ENCODE results near the gene TP53RK. TPM values are rescaled to one million over a fixed set of nuclear protein-coding genes. Genes with fewer than 3 reads are reported as not detected.
"Not testable (repeated sequence)": the region's sequence is repeated elsewhere in the genome, so short reads cannot be mapped to it uniquely, and the experiment has no call there.

Gene TP53RK
- total RNA-seq, 1 donor from 2014 or later: 16.8 TPM

DNA sequence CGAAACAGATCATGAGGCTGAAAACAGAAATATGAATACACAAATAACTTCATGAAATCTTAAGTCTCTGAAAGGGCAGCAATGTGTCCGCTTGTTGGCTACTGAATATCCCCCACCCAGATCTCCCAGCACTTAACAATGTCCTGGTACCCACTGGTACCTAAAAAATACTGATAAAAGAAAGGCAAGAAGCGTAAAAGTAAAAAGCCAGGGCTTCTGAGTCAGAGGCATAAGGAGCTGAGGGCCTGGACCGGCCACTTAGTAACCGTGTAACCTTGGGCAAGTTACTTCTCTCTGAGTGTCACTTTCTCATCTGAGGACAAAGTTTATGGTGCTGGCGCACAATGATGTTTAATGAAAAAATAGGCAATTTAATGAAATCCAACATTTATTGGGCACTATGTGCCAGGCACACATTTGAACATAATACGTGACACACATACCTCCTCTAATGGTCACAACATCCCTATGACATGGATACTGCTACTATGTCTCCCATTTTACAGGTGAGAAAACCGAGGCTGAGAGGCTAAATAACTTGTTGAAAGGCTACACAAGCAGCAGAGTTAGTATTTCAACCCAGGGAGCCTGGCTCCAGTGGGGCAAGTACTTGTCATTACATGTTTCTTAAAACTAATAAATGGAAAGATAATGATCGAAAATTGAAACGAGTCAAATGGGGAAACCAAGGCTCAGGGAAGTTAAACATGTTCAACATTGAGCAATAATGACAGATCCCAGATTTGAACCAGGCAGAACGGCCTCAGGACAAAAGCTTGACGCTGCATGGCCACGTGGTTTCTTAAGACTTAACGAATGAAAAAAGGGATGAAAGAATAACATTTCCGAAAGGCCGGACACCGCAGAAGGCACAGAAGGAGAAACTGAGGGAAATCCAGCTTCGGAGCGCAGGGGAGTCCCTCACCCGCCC lies 828 bp downstream of the TP53RK start:
- no peaks in the 10 kb centered on the region for H3K9me3 Mint-ChIP-seq
- peaks cover 31% of the 10 kb centered on the region for H3K36me3 Mint-ChIP-seq (ENCODE audit: low read depth)
- peaks cover 58% of the 10 kb centered on the region for H3K4me1 Mint-ChIP-seq (ENCODE audit: low read depth)
- peaks cover 3% of the 10 kb centered on the region for H3K27me3 Mint-ChIP-seq (ENCODE audit: insufficient read depth)
- peak overlapping the region; percentile 91 for H3K27ac Mint-ChIP-seq
- H3K4me3 Mint-ChIP-seq: peak overlapping the region; percentile 88
- no peak for DNase-seq (ENCODE audit: low spot score)
- intact Hi-C loops (cut with micrococcal nuclease): loop anchor here (1.0 to 5.0 kb wide), 10 partner anchors 126 to 1716 kb away; partner anchors contain the start of genes ELMO2 and ZMYND8

DNA sequence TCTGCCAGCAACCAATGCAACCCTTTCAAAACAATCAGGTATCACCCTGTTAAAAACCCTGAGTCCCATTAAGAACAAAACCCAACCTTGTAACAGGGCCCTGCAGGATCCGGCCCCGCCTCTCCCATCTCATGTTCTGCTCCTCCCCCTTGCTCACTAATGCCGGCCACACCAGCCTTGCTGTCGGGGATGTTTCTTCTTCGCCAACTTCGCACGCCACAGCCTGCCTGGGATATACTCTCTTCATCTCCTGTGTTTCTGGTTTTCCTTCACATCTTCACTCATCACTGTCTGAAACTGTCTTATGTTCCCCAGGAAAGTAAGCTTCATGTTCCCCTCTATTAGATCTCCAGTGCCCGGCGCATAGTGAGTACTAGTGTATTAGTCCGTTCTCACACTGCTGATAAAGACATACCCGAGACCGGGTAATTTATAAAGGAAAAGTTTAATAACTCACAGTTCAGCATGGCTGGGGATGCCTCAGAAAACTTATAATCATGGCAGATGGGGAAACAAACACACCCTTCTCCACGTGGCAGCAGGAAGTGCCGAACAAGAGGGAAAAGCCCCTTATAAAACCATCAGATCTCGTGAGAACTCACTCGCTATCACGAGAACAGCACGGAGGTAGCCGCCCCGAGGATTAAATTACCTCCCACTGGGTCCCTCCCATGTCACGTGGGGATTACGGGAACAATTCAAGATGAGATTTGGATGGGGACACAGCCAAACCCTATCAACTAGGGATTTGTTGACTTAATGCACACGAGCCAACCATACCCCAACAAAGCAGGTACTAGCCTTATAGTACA lies 5.1 kb downstream of the TP53RK start:
- Mint-ChIP-seq H3K9me3 (no peaks in the 10 kb centered on the region), H3K27ac (no peak overlapping the region), H3K4me1 (ENCODE audit: low read depth) (peaks cover 57% of the 10 kb centered on the region), H3K36me3 (ENCODE audit: low read depth) (peaks cover 30% of the 10 kb centered on the region), H3K4me3 (no peak overlapping the region), H3K27me3 (ENCODE audit: insufficient read depth) (no peaks in the 10 kb centered on the region)
- DNase-seq (ENCODE audit: low spot score): no peak
- intact Hi-C loops (cut with micrococcal nuclease): no loop called here

DNA sequence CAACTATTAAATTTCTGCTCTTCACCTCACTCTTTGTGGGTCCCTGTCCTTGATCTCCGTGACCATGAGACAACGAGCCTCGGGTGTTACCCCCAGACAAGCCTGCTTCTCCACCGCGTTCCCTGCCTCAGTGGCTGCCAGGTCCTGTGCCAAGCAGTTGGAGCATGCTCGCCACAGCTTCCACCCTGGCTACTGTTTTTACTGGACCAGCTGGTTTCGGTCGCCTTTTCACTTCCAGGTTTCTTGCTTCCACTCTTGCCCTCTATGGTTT lies 5.6 kb downstream of the TP53RK start:
- H3K27ac Mint-ChIP-seq: no peak overlapping the region

DNA sequence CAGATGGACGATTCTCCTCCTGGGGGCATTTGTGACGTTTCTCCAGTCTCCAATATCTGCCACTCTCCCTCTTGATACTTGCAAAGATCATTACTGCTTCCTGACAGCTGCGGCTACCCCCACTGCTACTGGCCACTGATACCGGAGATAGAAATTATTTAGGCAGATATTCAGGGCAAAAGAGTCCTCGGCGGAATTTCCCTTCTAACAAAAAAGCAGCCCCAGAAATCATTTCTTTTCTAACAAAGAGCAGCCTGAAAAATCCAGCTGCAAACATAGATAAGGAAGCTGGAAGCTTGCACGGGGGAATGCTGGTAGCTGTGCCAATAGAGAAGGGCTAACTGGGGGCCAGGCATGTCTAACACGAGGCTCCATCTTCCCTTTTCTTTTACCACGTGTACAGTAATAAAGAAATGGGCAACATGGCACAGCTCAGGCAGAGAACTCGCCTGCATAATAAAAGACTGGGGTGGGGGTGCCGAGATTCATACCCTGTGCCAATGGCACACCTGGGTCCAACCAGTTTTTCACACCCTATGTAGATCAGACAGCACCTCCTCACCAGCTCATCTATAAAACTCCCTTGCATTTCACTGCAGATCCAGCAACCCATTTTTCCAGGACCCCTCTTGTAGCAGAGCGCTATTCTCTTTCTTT lies 6.1 kb downstream of the TP53RK start:
- Mint-ChIP-seq H3K9me3 (no peaks in the 10 kb centered on the region), H3K4me3 (no peak overlapping the region), H3K27ac (no peak overlapping the region), H3K36me3 (ENCODE audit: low read depth) (peaks cover 30% of the 10 kb centered on the region), H3K4me1 (ENCODE audit: low read depth) (peaks cover 51% of the 10 kb centered on the region), H3K27me3 (ENCODE audit: insufficient read depth) (no peaks in the 10 kb centered on the region)
- intact Hi-C loops (cut with micrococcal nuclease): no loop called here
- no peak for DNase-seq (ENCODE audit: low spot score)

More for the DNA sequence above, 5.6 kb downstream of the TP53RK start:
- peaks cover 30% of the 10 kb centered on the region for H3K36me3 Mint-ChIP-seq (ENCODE audit: low read depth)
- no peak overlapping the region for H3K4me3 Mint-ChIP-seq
- intact Hi-C loops (cut with micrococcal nuclease): no loop called here
- DNase-seq (ENCODE audit: low spot score): no peak
- H3K4me1 Mint-ChIP-seq (ENCODE audit: low read depth): peaks cover 56% of the 10 kb centered on the region
- H3K27me3 Mint-ChIP-seq (ENCODE audit: insufficient read depth): no peaks in the 10 kb centered on the region
- H3K9me3 Mint-ChIP-seq: no peaks in the 10 kb centered on the region

DNA sequence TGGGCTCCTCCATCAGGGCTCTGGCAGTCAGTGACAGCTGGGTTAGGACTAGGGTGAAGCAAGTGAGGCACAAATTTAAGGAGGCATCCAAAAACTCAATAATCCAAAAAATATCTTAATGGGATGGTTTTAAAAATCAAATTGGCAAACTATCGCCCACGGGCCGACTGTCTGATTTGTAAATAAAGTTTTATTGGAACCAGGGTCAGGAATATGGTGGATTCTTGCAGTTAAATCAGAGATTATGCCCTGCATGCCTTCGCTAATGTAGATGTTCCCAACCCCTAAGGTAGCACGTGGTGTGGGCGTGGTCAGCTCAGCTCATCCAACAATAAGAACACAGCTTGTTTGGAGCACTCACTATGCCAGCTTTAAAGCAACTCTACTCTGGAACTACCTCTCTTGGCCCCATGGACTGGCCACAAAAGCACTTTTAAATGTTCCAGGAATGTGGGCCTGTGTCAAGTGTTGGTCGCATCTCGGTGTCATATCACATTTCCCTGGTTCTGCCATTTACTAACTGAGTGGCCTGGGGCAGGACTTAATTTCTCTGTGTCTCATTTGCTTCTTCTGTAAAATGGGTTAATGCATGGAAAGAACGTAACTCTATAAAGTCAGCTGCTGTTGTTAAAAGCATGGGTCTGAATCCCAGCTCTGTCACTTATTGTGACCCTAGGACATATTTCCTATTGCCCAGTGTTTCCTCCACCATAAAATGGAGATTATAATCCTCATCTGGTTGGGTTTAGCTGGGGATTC lies 7.0 kb downstream of the TP53RK start:
- H3K4me1 Mint-ChIP-seq (ENCODE audit: low read depth): peaks cover 42% of the 10 kb centered on the region
- no peaks in the 10 kb centered on the region for H3K27me3 Mint-ChIP-seq (ENCODE audit: insufficient read depth)
- no peak overlapping the region for H3K4me3 Mint-ChIP-seq
- intact Hi-C loops (cut with micrococcal nuclease): no loop called here
- DNase-seq (ENCODE audit: low spot score): no peak
- H3K36me3 Mint-ChIP-seq (ENCODE audit: low read depth): peaks cover 30% of the 10 kb centered on the region
- H3K9me3 Mint-ChIP-seq: no peaks in the 10 kb centered on the region
- no peak overlapping the region for H3K27ac Mint-ChIP-seq

DNA sequence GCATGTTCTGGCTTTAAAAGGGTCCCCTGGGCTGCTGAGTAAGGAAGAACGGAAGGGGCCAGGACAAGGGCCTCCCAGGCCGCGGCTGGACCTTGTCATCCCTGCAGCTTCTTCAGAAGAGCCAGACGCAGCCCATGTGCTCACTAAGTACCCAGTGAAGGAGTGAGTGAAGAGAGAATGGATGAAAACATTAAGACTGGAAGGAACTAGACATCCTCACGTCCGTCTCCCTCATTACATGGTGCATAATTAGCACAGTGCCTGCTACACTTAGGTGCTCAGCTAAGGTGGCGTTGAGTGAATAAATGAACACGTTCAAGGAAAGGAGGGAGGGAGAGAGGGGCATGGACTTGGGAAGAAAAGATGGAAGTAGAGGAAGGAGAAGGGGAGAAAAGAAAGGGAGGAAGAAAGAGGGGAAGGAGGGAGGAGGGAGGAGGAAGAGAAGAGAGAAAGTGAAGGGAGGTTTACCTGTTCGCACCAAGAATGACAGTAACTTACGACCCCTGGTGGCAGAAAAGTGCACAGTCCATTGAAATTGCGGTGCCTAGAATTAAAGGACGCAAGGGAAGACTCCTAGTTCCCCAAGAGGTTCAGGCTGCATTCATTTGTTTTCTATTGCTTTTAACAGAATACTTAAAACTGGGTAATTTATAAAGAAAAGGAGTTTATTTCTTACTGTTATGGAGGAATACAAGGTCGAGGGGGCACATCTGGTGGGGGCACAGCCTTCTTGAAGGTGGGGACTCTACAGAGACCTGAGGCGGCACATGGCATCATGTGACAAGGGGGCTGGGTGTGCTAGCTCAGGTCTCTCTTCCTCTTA lies 8.0 kb downstream of the TP53RK start:
- peaks cover 32% of the 10 kb centered on the region for H3K4me1 Mint-ChIP-seq (ENCODE audit: low read depth)
- no peak overlapping the region for H3K4me3 Mint-ChIP-seq
- no peak overlapping the region for H3K27ac Mint-ChIP-seq

DNA sequence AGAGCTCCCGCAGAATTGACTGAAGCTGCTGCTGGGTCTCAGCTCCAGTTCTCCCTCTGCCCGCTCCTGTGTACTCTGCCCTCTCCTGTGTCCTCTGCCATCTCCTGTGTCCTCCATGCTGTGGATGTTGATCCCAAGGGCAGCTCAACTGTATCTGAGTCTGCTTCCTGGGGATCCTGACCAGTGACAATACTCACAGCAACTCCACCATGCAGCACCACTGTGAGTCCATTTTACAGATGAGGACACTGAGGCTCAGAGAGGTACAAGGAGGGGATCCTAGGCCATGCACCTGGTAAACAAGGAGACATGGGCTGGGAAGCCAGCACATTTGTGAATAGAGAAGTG lies 8.6 kb downstream of the TP53RK start:
- Mint-ChIP-seq H3K4me1 (ENCODE audit: low read depth) (peaks cover 26% of the 10 kb centered on the region), H3K36me3 (ENCODE audit: low read depth) (peaks cover 16% of the 10 kb centered on the region), H3K4me3 (no peak overlapping the region), H3K27me3 (ENCODE audit: insufficient read depth) (no peaks in the 10 kb centered on the region), H3K9me3 (no peaks in the 10 kb centered on the region), H3K27ac (no peak overlapping the region)
- no peak for DNase-seq (ENCODE audit: low spot score)
- intact Hi-C loops (cut with micrococcal nuclease): loop anchor here (1.0 kb wide), 3 partner anchors 136 to 373 kb away; no protein-coding TSS in a partner anchor

More for the DNA sequence above, 8.0 kb downstream of the TP53RK start:
- intact Hi-C loops (cut with micrococcal nuclease): loop anchor here (1.0 kb wide), 3 partner anchors 137 to 374 kb away; no protein-coding TSS in a partner anchor
- Mint-ChIP-seq H3K36me3 (ENCODE audit: low read depth) (peaks cover 21% of the 10 kb centered on the region), H3K27me3 (ENCODE audit: insufficient read depth) (no peaks in the 10 kb centered on the region), H3K9me3 (no peaks in the 10 kb centered on the region)
- DNase-seq (ENCODE audit: low spot score): peak; percentile 57

DNA sequence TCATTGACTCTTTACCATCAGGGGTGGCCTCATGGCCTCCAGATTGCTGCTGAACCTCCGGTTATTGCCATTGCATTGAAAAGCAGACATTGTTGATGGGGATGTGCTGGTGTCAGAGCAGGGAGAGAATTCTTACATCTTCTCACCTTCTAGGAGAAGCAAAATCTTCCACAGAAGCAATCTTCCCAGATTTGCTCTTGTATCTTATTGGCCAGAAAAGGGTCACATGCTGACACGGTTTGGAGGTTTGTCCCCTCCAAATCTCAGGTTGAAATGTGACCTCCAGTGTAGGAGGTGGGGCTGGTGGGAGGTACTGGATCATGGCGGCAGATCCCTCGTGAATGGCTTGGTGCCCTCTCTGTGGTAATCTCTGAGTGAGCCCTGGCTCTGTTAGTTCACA lies 10.7 kb downstream of the TP53RK start:
- Mint-ChIP-seq H3K27ac (no peak overlapping the region), H3K4me1 (ENCODE audit: low read depth) (peaks cover 9% of the 10 kb centered on the region), H3K27me3 (ENCODE audit: insufficient read depth) (no peaks in the 10 kb centered on the region), H3K4me3 (no peak overlapping the region), H3K9me3 (no peaks in the 10 kb centered on the region), H3K36me3 (ENCODE audit: low read depth) (peaks cover 2% of the 10 kb centered on the region)
- DNase-seq (ENCODE audit: low spot score): no peak
- intact Hi-C loops (cut with micrococcal nuclease): no loop called here

DNA sequence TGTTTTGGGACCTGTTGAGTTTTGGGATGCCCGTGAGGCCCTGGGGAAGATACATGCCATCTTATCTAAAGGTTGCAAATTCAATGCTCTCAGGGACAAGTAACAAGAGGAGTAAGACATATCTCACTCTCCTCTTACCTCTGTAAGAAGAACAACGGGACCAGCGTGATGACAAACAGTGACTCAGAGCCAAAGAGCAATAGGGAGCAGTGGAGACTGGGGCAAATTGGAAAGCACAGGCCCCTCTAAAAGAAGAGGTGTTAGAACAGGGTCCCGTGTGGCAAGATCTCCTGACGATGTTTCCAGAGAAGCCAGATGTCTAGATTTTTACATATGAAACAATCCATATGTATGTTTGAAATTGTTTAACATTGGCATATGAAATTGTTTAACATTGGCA lies 11.6 kb downstream of the TP53RK start:
- Mint-ChIP-seq H3K27ac (no peak overlapping the region), H3K27me3 (ENCODE audit: insufficient read depth) (no peaks in the 10 kb centered on the region), H3K4me3 (no peak overlapping the region), H3K4me1 (ENCODE audit: low read depth) (peaks cover 8% of the 10 kb centered on the region), H3K36me3 (ENCODE audit: low read depth) (no peaks in the 10 kb centered on the region), H3K9me3 (no peaks in the 10 kb centered on the region)
- intact Hi-C loops (cut with micrococcal nuclease): no loop called here
- DNase-seq (ENCODE audit: low spot score): no peak

DNA sequence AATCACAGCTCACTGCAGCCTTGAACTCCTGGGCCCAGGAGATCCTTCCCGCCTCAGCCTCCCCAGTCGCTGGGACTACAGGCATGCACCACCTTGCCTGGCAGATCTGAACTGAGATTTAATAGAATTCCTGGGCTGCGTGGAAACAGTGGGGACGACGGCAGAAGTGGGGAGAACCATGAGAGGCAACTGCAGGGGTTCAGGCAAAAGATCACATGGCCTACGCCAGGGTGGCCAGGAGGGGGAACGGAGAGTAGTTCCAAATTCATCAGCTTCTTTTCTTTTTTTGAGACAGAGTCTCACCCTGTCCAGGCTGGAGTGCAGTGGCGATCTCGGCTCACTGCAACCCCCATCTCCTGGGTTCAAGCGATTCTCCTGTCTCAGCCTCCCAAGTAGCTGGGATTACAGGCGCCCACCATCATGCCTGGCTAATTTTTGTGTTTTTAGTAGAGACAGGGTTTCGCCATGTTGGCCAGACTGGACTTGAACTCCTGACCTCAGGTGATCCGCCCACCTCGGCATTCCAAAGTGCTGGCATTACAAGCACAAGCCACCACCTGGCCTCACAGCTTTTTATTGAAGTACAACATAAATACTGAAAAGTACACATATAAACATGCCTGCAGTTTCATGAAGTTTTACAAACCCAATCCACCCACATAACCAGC lies 12.5 kb downstream of the TP53RK start:
- H3K9me3 Mint-ChIP-seq; intact Hi-C loops (cut with micrococcal nuclease); H3K4me1 Mint-ChIP-seq (ENCODE audit: low read depth); H3K36me3 Mint-ChIP-seq (ENCODE audit: low read depth); DNase-seq (ENCODE audit: low spot score); H3K27ac Mint-ChIP-seq; H3K4me3 Mint-ChIP-seq; H3K27me3 Mint-ChIP-seq (ENCODE audit: insufficient read depth): not testable (repeated sequence)

DNA sequence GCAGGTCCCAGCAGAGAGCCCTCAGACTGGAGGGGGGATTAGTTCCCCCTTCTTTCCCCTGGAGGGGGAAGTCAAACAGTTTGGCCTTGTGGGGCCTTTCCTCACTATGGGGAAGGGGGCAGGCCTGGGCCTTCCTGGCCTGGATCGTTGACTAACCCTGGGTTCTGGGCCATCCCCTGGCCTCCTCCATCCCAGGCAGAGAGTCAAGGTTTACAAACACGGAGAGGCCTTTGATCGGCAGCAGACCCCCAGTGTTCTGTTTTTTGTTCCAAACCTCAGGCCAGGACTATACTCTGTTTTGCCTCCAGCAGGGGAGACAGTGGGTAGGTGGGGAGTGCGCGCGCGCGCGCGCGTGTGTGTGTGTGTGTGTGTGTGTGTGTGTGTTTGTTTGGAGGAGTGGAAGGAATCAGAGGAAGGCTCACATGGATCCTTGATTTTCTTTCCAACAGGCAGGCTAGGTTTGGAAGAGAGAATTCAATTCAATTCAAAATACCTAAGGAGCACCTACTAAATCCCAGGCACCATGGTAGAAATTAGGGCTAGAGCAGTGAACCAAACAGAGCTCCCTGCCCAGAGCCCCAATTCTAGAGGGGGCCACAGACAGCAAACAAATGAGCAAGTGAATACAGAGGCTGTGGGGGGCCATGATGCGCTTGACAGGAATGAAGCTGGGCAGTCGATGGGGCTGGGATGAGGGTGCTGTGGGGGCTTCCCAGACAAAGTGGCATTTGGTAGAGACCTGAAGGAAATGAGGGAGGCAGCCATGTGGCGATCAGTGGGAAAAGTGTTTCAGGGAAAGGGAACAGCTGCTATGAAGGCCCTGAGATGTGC lies 14.8 kb downstream of the TP53RK start:
- Mint-ChIP-seq H3K9me3 (peaks cover 20% of the 10 kb centered on the region), H3K27me3 (ENCODE audit: insufficient read depth) (peaks cover 3% of the 10 kb centered on the region), H3K4me1 (ENCODE audit: low read depth) (no peaks in the 10 kb centered on the region), H3K4me3 (no peak overlapping the region), H3K36me3 (ENCODE audit: low read depth) (no peaks in the 10 kb centered on the region), H3K27ac (no peak overlapping the region)
- intact Hi-C loops (cut with micrococcal nuclease): no loop called here
- no peak for DNase-seq (ENCODE audit: low spot score)
